Panc1 (cell line): Measurements from ENCODE around the gene RIOX2. TPM values are rescaled to one million over a fixed set of nuclear protein-coding genes. Genes with fewer than 3 reads are reported as not detected.

Experiments used
- ATAC-seq: fragments of 200-7000 bp; cut with Tn5 transposase; 2 replicates; pipeline ENCODE4 v1.9.1; 2020; ENCODE audit warnings: mild to moderate bottlenecking, moderate library complexity
- BruUV-seq: library from RNA; stranded (reverse); fragments of 400-500 nt; replicated peaks from 2 replicates; lab custom pipeline; 2021; lab: Mats Ljungman, UMichigan
- CTCF ChIA-PET: fragments of 300-600 bp; sonication (Branson Sonifier 250); formaldehyde crosslinking; loops from one replicate; lab custom pipeline; 2022; ENCODE audit warnings: antibody characterized with exemption; lab: Charles Lee
- POLR2A ChIA-PET: fragments of 300-600 bp; sonication (Branson Sonifier 250); formaldehyde crosslinking; loops from one replicate; lab custom pipeline; 2022; ENCODE audit warnings: antibody characterized with exemption; lab: Charles Lee
- DNase-seq: peaks from one replicate; pipeline ENCODE4 v3.0.0-alpha.2; 2010; ENCODE audit warnings: low read depth, low spot score
- H3K27ac ChIP-seq: 2 replicates; pipeline ENCODE4 v1.5.1; 2011; ENCODE audit warnings: mild to moderate bottlenecking, low read length, inconsistent platforms
- H3K27me3 ChIP-seq: fragments of 200-500 bp; sonication (Bioruptor generic); 2 replicates; pipeline ENCODE4 v1.6.0; 2014; ENCODE audit warnings: low read length, inconsistent platforms; ENCODE audit not compliant: control insufficient read depth, insufficient read depth
- H3K36me3 ChIP-seq: fragments of 200-500 bp; sonication (Bioruptor generic); 2 replicates; pipeline ENCODE4 v1.5.1; 2014; ENCODE audit warnings: inconsistent platforms, mild to moderate bottlenecking, low read length, moderate library complexity; ENCODE audit not compliant: control insufficient read depth, insufficient read depth
- H3K4me1 ChIP-seq: 2 replicates; pipeline ENCODE4 v1.5.1; 2011; ENCODE audit warnings: inconsistent platforms, mild to moderate bottlenecking, low read length, moderate library complexity; ENCODE audit not compliant: control insufficient read depth, insufficient read depth
- H3K4me3 ChIP-seq, 2 experiments: 2 replicates each; pipeline ENCODE4 v1.5.1; 2011 to 2012; ENCODE audit warnings: low read depth in 2 of 2, low read length in 2 of 2, mild to moderate bottlenecking in 2 of 2, inconsistent platforms in 1 of 2, moderate library complexity in 1 of 2
- H3K9me3 ChIP-seq: fragments of 200-500 bp; sonication (Bioruptor generic); 2 replicates; pipeline ENCODE4 v1.5.1; 2014; ENCODE audit warnings: low read depth, mild to moderate bottlenecking, inconsistent platforms, low read length, moderate library complexity; ENCODE audit not compliant: control insufficient read depth, insufficient read depth
- CTCF ChIP-seq: fragments of 450-650 bp; IDR thresholded peaks from 2 replicates; pipeline ENCODE4 v1.5.1; 2017; ENCODE audit warnings: mild to moderate bottlenecking
- POLR2AphosphoS5 ChIP-seq: IDR thresholded peaks from 2 replicates; pipeline ENCODE4 v1.6.1; 2012; ENCODE audit warnings: mild to moderate bottlenecking, low read depth, low read length, moderate library complexity
- SIN3A ChIP-seq: IDR thresholded peaks from 2 replicates; pipeline ENCODE4 v1.6.1; 2012; ENCODE audit warnings: low read depth, mild to moderate bottlenecking, low read length, moderate library complexity, borderline replicate concordance; ENCODE audit not compliant: insufficient read depth
- TCF7L2 ChIP-seq: IDR thresholded peaks from 2 replicates; pipeline ENCODE4 v1.6.1; 2011; ENCODE audit warnings: mild to moderate bottlenecking, low read depth, low read length, inconsistent platforms
- in situ Hi-C: cut with HindIII; loops from 2 replicates; pipeline ENCODE4 v1.10.0; 2016; ENCODE audit warnings: low sequenced_read_pairs, low pct_unique_long_range_greater_than_20kb
- intact Hi-C: fragments of 100-400 bp; cut with micrococcal nuclease; formaldehyde crosslinking; loops from one replicate; pipeline ENCODE4 v1.10.0; 2022; ENCODE audit not compliant: unreplicated experiment
- total RNA-seq: library from RNA; stranded (reverse); gene quantifications from one replicate; pipeline ENCODE4 v1.2.1, GENCODE V29; 2021; ENCODE audit not compliant: unreplicated experiment
- TF ChIP-seq, protein P1 (sequence below), 2 experiments: IDR thresholded peaks; 2 replicates each; pipeline ENCODE4 v1.6.1; 2011 to 2012; ENCODE audit warnings: low read depth in 2 of 2, control low read depth in 1 of 2, low read length in 1 of 2, mild to moderate bottlenecking in 1 of 2, moderate library complexity in 1 of 2; ENCODE audit not compliant: insufficient read depth in 1 of 2

RIOX2 gene
- total RNA-seq, 1 experiment from 2014 or later, result 44.1 TPM

- no peak for DNase-seq
- TF ChIP-seq, protein P1, sequence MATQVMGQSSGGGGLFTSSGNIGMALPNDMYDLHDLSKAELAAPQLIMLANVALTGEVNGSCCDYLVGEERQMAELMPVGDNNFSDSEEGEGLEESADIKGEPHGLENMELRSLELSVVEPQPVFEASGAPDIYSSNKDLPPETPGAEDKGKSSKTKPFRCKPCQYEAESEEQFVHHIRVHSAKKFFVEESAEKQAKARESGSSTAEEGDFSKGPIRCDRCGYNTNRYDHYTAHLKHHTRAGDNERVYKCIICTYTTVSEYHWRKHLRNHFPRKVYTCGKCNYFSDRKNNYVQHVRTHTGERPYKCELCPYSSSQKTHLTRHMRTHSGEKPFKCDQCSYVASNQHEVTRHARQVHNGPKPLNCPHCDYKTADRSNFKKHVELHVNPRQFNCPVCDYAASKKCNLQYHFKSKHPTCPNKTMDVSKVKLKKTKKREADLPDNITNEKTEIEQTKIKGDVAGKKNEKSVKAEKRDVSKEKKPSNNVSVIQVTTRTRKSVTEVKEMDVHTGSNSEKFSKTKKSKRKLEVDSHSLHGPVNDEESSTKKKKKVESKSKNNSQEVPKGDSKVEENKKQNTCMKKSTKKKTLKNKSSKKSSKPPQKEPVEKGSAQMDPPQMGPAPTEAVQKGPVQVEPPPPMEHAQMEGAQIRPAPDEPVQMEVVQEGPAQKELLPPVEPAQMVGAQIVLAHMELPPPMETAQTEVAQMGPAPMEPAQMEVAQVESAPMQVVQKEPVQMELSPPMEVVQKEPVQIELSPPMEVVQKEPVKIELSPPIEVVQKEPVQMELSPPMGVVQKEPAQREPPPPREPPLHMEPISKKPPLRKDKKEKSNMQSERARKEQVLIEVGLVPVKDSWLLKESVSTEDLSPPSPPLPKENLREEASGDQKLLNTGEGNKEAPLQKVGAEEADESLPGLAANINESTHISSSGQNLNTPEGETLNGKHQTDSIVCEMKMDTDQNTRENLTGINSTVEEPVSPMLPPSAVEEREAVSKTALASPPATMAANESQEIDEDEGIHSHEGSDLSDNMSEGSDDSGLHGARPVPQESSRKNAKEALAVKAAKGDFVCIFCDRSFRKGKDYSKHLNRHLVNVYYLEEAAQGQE (IDR thresholded peaks at IDR 0.05; ENCODE audit: insufficient read depth in 1 of 2, low read depth in 2 of 2, low read length in 1 of 2), result no peak
- TF ChIP-seq CTCF, result peak; percentile 20; the same call in 1 of the 2 replicates
- TF ChIP-seq SIN3A, result no peak
- TF ChIP-seq TCF7L2, result no peak
- no peak for TF ChIP-seq POLR2AphosphoS5
- Histone ChIP-seq H3K27me3 (no peaks in the 10 kb centered on the region), H3K27ac (no peak overlapping the region), H3K36me3 (peaks cover 31% of the 10 kb centered on the region), H3K9me3 (no peaks in the 10 kb centered on the region), H3K4me3 (no peak overlapping the region), H3K4me1 (no peaks in the 10 kb centered on the region)
- in situ Hi-C loops (no loop called here), intact Hi-C loops (loop anchor here (10.0 kb wide), 1 partner anchor 145 kb away; no protein-coding TSS in a partner anchor)
- CTCF ChIA-PET, result no interaction called here
- ATAC-seq, result peak; percentile 74; the same call in 1 of the 2 replicates
- BruUV-seq, result no TSS peak
- POLR2A ChIA-PET, result no interaction called here
Measured at GRCh38 chr3:97940034-97940433, 32.2 kb downstream of the RIOX2 start.

GRCh38 chr3:97939401-97939800 lies 32.8 kb downstream of the RIOX2 start:
- CTCF ChIA-PET, result no interaction called here
- TF ChIP-seq CTCF (no peak), POLR2AphosphoS5 (no peak), TCF7L2 (no peak), SIN3A (no peak)
- TF ChIP-seq, protein P1 (IDR thresholded peaks at IDR 0.05; ENCODE audit: insufficient read depth in 1 of 2, low read depth in 2 of 2, low read length in 1 of 2), result no peak
- no peaks in the 10 kb centered on the region for H3K9me3 ChIP-seq
- H3K4me1 ChIP-seq, result no peaks in the 10 kb centered on the region
- ATAC-seq (no peak), DNase-seq (no peak)
- H3K27me3 ChIP-seq, result no peaks in the 10 kb centered on the region
- no peak overlapping the region for H3K27ac ChIP-seq
- in situ Hi-C loops, result no loop called here
- no TSS peak for BruUV-seq
- POLR2A ChIA-PET, result no interaction called here
- H3K4me3 ChIP-seq, result no peak overlapping the region
- H3K36me3 ChIP-seq, result peaks cover 25% of the 10 kb centered on the region
- intact Hi-C loops, result no loop called here
